SK-N-MC (cell line): ENCODE data around the gene HOXD8.

Source experiments
- DNase-seq: peaks from one replicate; pipeline ENCODE4 v3.0.0-alpha.2; 2011; ENCODE audit warnings: low read depth, low spot score
- H3K27ac ChIP-seq: fragments of 200-600 bp; sonication (generic); 2 replicates; pipeline ENCODE4 v1.5.1; 2016; ENCODE audit warnings: mixed run types
- H3K36me3 ChIP-seq: fragments of 200-600 bp; sonication (generic); 2 replicates; pipeline ENCODE4 v1.6.1; 2017; ENCODE audit warnings: antibody characterized with exemption, low read length, mixed read lengths; ENCODE audit not compliant: insufficient read depth
- H3K4me3 ChIP-seq: fragments of 200-600 bp; sonication (generic); 2 replicates; pipeline ENCODE4 v1.5.1; 2016
- H3K9ac ChIP-seq: fragments of 200-600 bp; sonication (generic); 2 replicates; pipeline ENCODE4 v1.8.0; 2017; ENCODE audit warnings: mixed run types, mixed read lengths; ENCODE audit not compliant: insufficient read length
- H3K9me3 ChIP-seq: fragments of 200-600 bp; sonication (generic); 2 replicates; pipeline ENCODE4 v1.6.1; 2017; ENCODE audit warnings: low read depth, mild to moderate bottlenecking, antibody characterized with exemption, low read length, moderate library complexity, mixed read lengths
- EZH2 ChIP-seq: fragments of 200-600 bp; sonication (generic); IDR thresholded peaks from one replicate; pipeline ENCODE4 v1.6.1; 2017; ENCODE audit warnings: antibody characterized with exemption
- FOXP2 ChIP-seq: optimal IDR thresholded peaks from 2 replicates; pipeline ENCODE3; 2011; ENCODE audit warnings: mild to moderate bottlenecking, moderate library complexity; ENCODE audit not compliant: insufficient read depth; ENCODE audit errors: extremely low read length, control extremely low read depth
- POLR2AphosphoS5 ChIP-seq: IDR thresholded peaks from 2 replicates; pipeline ENCODE4 v1.6.1; 2012; ENCODE audit warnings: mild to moderate bottlenecking, low read depth, low read length, borderline replicate concordance

HOXD8 gene

GRCh38 chr2:176096243-176096985, 33.1 kb upstream of the HOXD8 start:
- H3K4me3 ChIP-seq: peak overlapping the region; percentile 89
- H3K9ac ChIP-seq: peak overlapping the region; percentile 90
- H3K36me3 ChIP-seq: peaks cover 20% of the 10 kb centered on the region
- H3K27ac ChIP-seq: peak overlapping the region; percentile 96
- DNase-seq: no peak
- H3K9me3 ChIP-seq: no peaks in the 10 kb centered on the region
- TF ChIP-seq EZH2: no peak
- no peak for TF ChIP-seq FOXP2
- no peak; the same call in 1 of the 2 replicates for TF ChIP-seq POLR2AphosphoS5

- no peaks in the 10 kb centered on the region for H3K9me3 ChIP-seq
- H3K36me3 ChIP-seq: peaks cover 20% of the 10 kb centered on the region
- TF ChIP-seq EZH2 (no peak), POLR2AphosphoS5 (no peak; the same call in none of the 2 replicates), FOXP2 (peak; percentile 42)
- peak overlapping the region; percentile 90 for H3K9ac ChIP-seq
- H3K27ac ChIP-seq: peak overlapping the region; percentile 96
- DNase-seq: peak; percentile 73
- peak overlapping the region; percentile 89 for H3K4me3 ChIP-seq
Observed at GRCh38 chr2:176096986-176097819, 32.3 kb upstream of the HOXD8 start.

- no peak for TF ChIP-seq EZH2
- no peak for TF ChIP-seq FOXP2
- TF ChIP-seq POLR2AphosphoS5: no peak
- Histone ChIP-seq H3K36me3 (peaks cover 20% of the 10 kb centered on the region), H3K4me3 (peak overlapping the region; percentile 89), H3K9me3 (no peaks in the 10 kb centered on the region), H3K9ac (peak overlapping the region; percentile 90), H3K27ac (peak overlapping the region; percentile 96)
- DNase-seq: no peak
Observed at GRCh38 chr2:176097820-176098365, 31.6 kb upstream of the HOXD8 start.

- H3K4me3 ChIP-seq: no peak overlapping the region; the same call in 1 of the 2 replicates
- no peak overlapping the region for H3K9ac ChIP-seq
- no peak for DNase-seq
- H3K36me3 ChIP-seq: peaks cover 20% of the 10 kb centered on the region
- H3K27ac ChIP-seq: no peak overlapping the region
- TF ChIP-seq POLR2AphosphoS5: no peak
- H3K9me3 ChIP-seq: no peaks in the 10 kb centered on the region
Observed at GRCh38 chr2:176098366-176099158, 30.9 kb upstream of the HOXD8 start.

- H3K27ac ChIP-seq: no peak overlapping the region
- peaks cover 17% of the 10 kb centered on the region for H3K36me3 ChIP-seq
- TF ChIP-seq EZH2 (no peak), POLR2AphosphoS5 (no peak), FOXP2 (no peak)
- DNase-seq: no peak
- no peaks in the 10 kb centered on the region for H3K9me3 ChIP-seq
- no peak overlapping the region for H3K9ac ChIP-seq
- H3K4me3 ChIP-seq: no peak overlapping the region
Observed at GRCh38 chr2:176099159-176099727, 30.3 kb upstream of the HOXD8 start.

GRCh38 chr2:176099728-176100546, 29.6 kb upstream of the HOXD8 start, which contains the start of gene HOXD12:
Gene HOXD12 (plus strand): TSS chr2:176099795. CDS start chr2:176099802, 7 bp downstream.
- H3K36me3 ChIP-seq: peaks cover 10% of the 10 kb centered on the region
- TF ChIP-seq FOXP2 (no peak), POLR2AphosphoS5 (no peak), EZH2 (no peak)
- peak within 1 kb of the TSS; percentile 84 for H3K27ac ChIP-seq
- no peak within 1 kb of the TSS for H3K9ac ChIP-seq
- no peak for DNase-seq
- H3K9me3 ChIP-seq: no peaks in the 10 kb centered on the region
- H3K4me3 ChIP-seq: no peak within 1 kb of the TSS
